GM19043 (cell line): ENCODE data around the gene LRMDA.

Experiments
- ATAC-seq: cut with Tn5 transposase; IDR thresholded peaks from one replicate; pipeline ENCODE4 v1.9.1; 2021; ENCODE audit warnings: low read depth; ENCODE audit not compliant: unreplicated experiment

LRMDA gene

GRCh38 chr10:75568450-75569130 is 137.2 kb downstream of the LRMDA start:
- ATAC-seq = no peak

DNA sequence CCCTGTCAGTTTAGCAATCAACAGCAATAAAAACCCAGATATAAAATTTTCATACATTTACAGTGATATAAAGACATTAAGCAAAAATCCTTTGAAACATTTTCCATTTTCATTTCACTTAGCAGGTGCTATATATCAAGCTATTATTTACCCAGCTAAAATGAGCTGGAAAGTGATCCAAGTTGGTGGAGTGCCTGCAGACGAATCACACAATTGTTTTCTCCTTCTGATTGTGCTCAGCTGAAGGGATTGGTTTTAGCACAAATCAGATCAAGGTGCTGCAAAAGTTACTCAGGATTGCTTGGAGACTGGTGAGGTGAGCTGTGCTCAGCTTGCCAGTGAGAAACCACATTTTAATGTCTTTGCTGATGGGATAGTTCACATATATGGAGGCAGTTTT is 138.1 kb downstream of the LRMDA start:
- no peak for ATAC-seq

DNA sequence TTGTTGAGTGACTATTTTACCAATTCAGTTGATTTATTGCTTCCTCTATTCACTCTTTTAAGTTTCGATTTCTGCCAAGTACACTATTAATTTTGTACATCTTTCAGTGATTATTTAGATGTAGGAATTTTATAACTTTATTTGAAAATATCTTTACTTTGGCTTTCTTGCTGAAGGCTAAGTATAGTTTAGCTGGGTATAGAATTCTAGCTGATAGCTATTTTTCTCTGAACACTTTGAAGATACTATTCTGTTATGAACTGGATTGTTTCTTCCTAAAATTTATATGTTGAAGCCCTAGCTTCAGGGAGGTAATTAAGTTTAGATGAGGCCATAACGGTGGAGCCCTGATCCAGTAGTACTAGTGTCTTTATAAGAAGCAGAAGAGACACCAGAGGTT is 141.1 kb downstream of the LRMDA start:
- ATAC-seq = no peak

DNA sequence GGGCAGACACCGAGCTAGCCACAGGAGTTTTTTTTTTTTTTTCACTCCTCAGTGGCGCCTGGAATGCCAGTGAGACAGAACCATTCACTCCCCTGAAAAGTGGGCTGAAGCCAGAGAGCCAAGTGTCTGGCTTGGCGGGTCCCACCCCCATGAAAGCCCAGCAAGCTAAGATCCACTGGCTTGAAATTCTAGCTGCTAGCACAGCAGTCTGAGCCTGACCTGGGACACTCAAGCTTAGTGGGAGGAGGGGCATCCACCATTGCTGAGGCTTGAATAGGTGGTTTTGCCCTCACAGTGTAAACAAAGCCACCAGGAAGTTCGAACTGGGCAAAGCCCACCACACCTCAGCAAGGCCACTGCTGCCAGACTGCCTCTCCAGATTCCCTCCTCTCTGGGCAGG is 144.5 kb downstream of the LRMDA start:
- no peak for ATAC-seq

DNA sequence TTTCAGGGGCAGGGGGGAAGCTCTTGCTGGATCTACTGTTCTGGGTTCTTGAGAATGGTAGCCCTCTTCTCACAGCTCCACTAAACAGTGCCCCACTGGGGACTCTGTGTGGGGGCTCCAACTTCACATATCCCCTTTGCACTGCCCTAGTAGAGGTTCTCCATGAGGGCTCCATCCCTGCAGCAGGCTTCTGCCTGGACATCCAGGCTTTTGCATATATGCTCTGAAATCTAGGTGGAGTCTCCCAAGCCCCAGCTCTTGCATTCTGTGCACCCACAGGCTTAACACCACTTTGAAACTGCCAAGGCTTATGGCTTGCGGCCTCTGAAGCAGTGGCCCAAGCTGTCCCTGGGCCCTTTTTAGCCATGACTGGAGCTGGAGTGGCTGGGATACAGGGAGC is 150.7 kb downstream of the LRMDA start:
- ATAC-seq = no peak

DNA sequence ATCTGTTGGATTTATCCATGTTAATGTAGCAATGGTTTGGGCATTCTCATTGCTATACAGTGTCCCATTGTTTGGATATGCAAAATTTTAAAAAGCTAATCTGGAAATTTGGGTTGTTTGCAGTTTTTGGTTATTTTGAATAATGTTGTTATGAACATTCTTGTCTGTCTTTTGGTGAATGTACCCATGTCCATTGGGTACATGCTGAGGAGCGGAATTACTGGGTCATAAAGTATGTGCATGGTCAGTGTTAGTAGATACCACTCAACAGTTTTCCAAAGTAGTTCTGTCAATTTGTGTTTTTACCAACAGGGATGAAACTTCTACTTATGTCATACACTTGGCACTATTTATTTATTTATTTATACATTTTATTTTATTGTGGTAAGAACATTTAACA is 153.9 kb downstream of the LRMDA start:
- no peak for ATAC-seq

GRCh38 chr10:75586814-75587213 is 155.4 kb downstream of the LRMDA start:
- ATAC-seq = no peak

DNA sequence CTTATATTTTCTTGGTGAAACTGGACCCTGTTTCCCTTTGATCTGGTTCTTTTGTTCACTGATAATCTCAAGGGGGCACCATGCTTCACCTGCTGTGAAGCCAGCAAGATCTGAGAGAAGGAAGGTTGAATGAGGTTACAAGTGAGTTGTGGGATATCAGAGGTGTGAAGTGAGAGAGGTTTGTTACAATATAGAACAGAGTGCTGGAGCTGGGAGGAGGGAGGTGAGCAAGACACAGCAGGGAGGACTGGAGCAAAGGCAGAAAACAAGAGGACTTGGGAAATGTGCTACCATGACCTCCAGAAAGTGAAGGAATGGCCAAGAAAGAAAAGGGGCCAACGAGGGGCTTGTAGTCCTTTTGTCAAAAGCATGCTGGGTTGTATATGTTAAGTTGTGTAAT is 156.6 kb downstream of the LRMDA start:
- no peak for ATAC-seq

DNA sequence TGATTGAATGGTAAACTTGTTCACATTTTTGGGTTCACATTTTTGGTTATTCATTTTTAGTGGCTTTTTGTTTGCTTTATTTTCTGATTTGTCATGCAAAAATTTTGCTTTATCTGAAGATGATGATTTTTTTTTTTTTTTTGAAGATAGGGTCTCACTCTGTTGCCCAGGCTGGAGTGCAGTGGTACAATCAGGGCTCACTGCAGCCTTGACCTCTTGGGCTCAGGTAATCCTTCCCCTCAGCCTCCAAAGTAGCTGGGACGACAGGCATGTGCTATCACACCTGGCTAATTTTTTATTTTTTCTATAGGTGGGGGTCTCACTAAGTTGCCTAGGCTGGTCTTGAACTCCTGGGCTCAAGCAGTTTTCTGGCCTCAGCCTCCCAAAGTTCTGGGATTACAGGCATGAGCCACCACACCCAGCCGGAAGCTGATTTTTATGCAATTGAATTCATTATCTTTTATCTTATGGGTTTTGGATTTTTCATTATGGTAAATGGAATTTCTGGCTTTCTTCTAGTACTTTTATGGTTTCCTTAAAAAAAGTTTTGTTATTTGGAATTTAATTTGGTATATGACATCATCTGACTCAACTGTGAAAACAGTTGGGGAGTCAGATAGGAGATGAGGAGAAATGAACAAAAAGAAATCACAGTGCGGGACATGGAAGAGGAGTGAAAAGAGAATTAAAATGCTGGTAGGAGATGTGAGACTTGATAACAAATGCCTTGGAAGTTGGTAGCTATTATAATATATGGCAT is 158.7 kb downstream of the LRMDA start:
- ATAC-seq = no peak

DNA sequence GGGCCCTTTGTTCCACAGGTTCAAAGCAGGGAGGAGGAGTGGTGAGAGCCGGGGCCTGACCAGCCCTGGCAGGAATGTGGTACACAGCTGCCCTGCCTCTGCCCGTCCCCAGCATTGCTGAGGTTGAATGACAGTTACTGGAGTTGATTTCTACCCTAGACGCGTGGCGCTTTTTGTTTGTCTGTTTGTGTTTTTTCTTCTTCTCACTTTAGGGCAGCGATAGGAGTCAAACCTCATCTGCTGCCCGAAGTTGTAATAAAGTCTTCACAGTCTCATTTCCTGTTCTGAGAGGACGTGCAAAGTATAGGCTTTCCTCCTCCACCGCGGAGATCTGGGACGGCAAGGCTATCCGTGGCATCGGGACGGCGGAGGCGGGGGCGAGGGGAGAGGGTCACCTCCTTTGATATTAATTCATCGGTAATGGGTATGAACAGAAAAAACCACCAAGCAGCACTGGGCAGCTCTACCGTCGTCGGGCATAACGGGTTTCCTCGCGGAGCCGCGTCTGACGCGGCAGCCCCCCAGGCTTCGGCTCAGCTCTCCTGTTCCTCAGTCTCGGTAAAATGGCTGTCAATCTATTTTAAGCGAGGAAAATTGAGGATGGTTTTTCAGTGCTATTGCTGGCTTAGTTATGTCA is 160.8 kb downstream of the LRMDA start:
- ATAC-seq = no peak

- no peak for ATAC-seq
Measured at GRCh38 chr10:75592791-75593643, 161.6 kb downstream of the LRMDA start.

GRCh38 chr10:75593692-75594556 is 162.5 kb downstream of the LRMDA start:
- no peak for ATAC-seq

- no peak for ATAC-seq
Measured at GRCh38 chr10:75596930-75597620, 165.7 kb downstream of the LRMDA start.

- no peak for ATAC-seq
Measured at GRCh38 chr10:75597773-75598440, 166.5 kb downstream of the LRMDA start.

DNA sequence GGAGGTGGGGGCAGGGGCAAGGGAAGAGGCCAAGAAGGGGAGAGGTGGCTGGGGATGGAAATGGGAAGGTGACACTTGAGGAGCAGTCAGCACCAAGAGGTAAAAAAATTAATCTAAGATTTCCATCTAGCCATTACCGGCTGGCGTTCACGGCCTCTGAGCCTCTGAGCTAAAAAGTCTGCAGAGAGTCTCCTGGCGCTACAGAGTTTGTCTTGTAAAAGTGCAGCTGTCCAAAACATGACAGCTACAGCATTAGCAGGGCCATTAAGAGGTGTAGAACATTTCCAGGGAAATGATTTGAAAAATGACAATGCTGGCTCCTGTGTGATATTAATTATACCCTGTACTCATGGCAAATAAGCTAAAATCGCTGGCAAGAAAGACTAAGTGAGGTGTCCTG is 167.6 kb downstream of the LRMDA start:
- ATAC-seq = no peak

- ATAC-seq = no peak
Measured at GRCh38 chr10:75599875-75600648, 168.6 kb downstream of the LRMDA start.

GRCh38 chr10:75600833-75601232 is 169.4 kb downstream of the LRMDA start:
- no peak for ATAC-seq

DNA sequence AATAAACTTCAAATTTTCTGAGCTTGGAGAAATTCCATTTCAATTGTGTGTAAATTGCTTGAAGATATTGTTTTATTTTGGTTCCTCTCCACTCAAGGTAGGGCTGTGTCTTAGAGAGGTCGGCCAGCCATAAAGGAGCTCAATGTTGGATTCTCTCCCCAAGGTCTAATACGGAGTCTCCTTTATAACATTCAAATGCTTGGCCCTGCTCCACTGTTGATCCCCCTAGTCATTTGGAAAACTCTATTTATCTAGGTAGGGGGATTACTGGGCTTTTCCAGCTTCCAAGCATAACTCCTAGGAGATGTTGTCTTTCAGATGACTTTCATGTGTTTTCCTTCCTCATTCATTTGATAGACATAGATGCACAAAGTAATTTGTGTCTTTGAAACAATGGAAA is 170.9 kb downstream of the LRMDA start:
- ATAC-seq = no peak
